SK-N-MC (cell line): ENCODE measurements around the gene RHOT2.

Experiments used
- DNase-seq: peaks from one replicate; pipeline ENCODE4 v3.0.0-alpha.2; 2011; ENCODE audit warnings: low read depth, low spot score
- H3K27ac ChIP-seq: fragments of 200-600 bp; sonication (generic); 2 replicates; pipeline ENCODE4 v1.5.1; 2016; ENCODE audit warnings: mixed run types
- H3K36me3 ChIP-seq: fragments of 200-600 bp; sonication (generic); 2 replicates; pipeline ENCODE4 v1.6.1; 2017; ENCODE audit warnings: antibody characterized with exemption, low read length, mixed read lengths; ENCODE audit not compliant: insufficient read depth
- H3K4me3 ChIP-seq: fragments of 200-600 bp; sonication (generic); 2 replicates; pipeline ENCODE4 v1.5.1; 2016
- H3K9ac ChIP-seq: fragments of 200-600 bp; sonication (generic); 2 replicates; pipeline ENCODE4 v1.8.0; 2017; ENCODE audit warnings: mixed run types, mixed read lengths; ENCODE audit not compliant: insufficient read length
- H3K9me3 ChIP-seq: fragments of 200-600 bp; sonication (generic); 2 replicates; pipeline ENCODE4 v1.6.1; 2017; ENCODE audit warnings: low read depth, mild to moderate bottlenecking, antibody characterized with exemption, low read length, moderate library complexity, mixed read lengths
- EZH2 ChIP-seq: fragments of 200-600 bp; sonication (generic); IDR thresholded peaks from one replicate; pipeline ENCODE4 v1.6.1; 2017; ENCODE audit warnings: antibody characterized with exemption
- FOXP2 ChIP-seq: optimal IDR thresholded peaks from 2 replicates; pipeline ENCODE3; 2011; ENCODE audit warnings: mild to moderate bottlenecking, moderate library complexity; ENCODE audit not compliant: insufficient read depth; ENCODE audit errors: extremely low read length, control extremely low read depth
- POLR2AphosphoS5 ChIP-seq: IDR thresholded peaks from 2 replicates; pipeline ENCODE4 v1.6.1; 2012; ENCODE audit warnings: mild to moderate bottlenecking, low read depth, low read length, borderline replicate concordance

The RHOT2 gene

GRCh38 chr16:670485-671352 lies 2.8 kb downstream of the RHOT2 start:
- no peak overlapping the region for H3K4me3 ChIP-seq
- no peaks in the 10 kb centered on the region for H3K9me3 ChIP-seq
- peaks cover 49% of the 10 kb centered on the region; the same call in 1 of the 2 replicates for H3K36me3 ChIP-seq
- no peak overlapping the region for H3K9ac ChIP-seq
- TF ChIP-seq FOXP2: no peak
- no peak for TF ChIP-seq EZH2
- no peak for TF ChIP-seq POLR2AphosphoS5
- no peak overlapping the region for H3K27ac ChIP-seq
- DNase-seq: no peak

GRCh38 chr16:671353-672131 lies 3.6 kb downstream of the RHOT2 start:
- Histone ChIP-seq H3K9me3 (no peaks in the 10 kb centered on the region), H3K9ac (no peak overlapping the region), H3K4me3 (no peak overlapping the region), H3K27ac (no peak overlapping the region), H3K36me3 (peaks cover 49% of the 10 kb centered on the region; the same call in 1 of the 2 replicates)
- DNase-seq: no peak
- TF ChIP-seq FOXP2 (no peak), POLR2AphosphoS5 (no peak)

GRCh38 chr16:672371-672770 lies 4.4 kb downstream of the RHOT2 start:
- no peak overlapping the region for H3K9ac ChIP-seq
- H3K4me3 ChIP-seq: no peak overlapping the region
- no peaks in the 10 kb centered on the region for H3K9me3 ChIP-seq
- H3K36me3 ChIP-seq: peaks cover 49% of the 10 kb centered on the region; the same call in 1 of the 2 replicates
- DNase-seq: no peak
- no peak overlapping the region for H3K27ac ChIP-seq
- TF ChIP-seq EZH2 (no peak), POLR2AphosphoS5 (no peak), FOXP2 (no peak)

DNA sequence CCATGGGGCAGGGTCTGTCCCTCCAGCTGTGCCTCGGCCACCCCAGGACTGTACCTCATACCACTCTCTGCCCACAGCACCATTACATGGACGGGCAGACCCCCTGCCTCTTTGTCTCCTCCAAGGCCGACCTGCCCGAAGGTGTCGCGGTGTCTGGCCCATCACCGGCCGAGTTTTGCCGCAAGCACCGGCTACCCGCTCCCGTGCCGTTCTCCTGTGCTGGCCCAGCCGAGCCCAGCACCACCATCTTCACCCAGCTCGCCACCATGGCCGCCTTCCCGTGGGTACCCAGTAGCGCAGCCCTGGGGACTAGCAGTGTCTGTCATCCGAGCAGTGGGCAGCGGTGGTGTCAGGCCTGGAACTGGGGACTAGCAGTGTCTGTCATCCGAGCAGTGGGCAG lies 4.9 kb downstream of the RHOT2 start:
- TF ChIP-seq POLR2AphosphoS5: no peak
- no peak for TF ChIP-seq FOXP2
- TF ChIP-seq EZH2: no peak
- no peak overlapping the region for H3K27ac ChIP-seq
- no peaks in the 10 kb centered on the region for H3K9me3 ChIP-seq
- no peak overlapping the region for H3K9ac ChIP-seq
- no peak overlapping the region for H3K4me3 ChIP-seq
- H3K36me3 ChIP-seq: peaks cover 49% of the 10 kb centered on the region; the same call in 1 of the 2 replicates
- DNase-seq: no peak

- DNase-seq: no peak
- no peak overlapping the region for H3K9ac ChIP-seq
- H3K27ac ChIP-seq: 0 out of 2 replicates have a peak overlapping the region, but pooled peaks have one; percentile 8
- H3K36me3 ChIP-seq: peaks cover 49% of the 10 kb centered on the region; the same call in 1 of the 2 replicates
- TF ChIP-seq FOXP2: no peak
- no peak for TF ChIP-seq POLR2AphosphoS5
- TF ChIP-seq EZH2: no peak
- H3K4me3 ChIP-seq: no peak overlapping the region
- H3K9me3 ChIP-seq: no peaks in the 10 kb centered on the region
Observed at GRCh38 chr16:673399-673991, 5.6 kb downstream of the RHOT2 start.

GRCh38 chr16:674214-674881 lies 6.4 kb downstream of the RHOT2 start:
- DNase-seq: no peak
- Histone ChIP-seq H3K9me3 (no peaks in the 10 kb centered on the region), H3K36me3 (peaks cover 46% of the 10 kb centered on the region; the same call in 1 of the 2 replicates), H3K4me3 (no peak overlapping the region), H3K27ac (0 out of 2 replicates have a peak overlapping the region, but pooled peaks have one; percentile 8), H3K9ac (no peak overlapping the region)
- TF ChIP-seq FOXP2 (no peak), POLR2AphosphoS5 (no peak; the same call in 1 of the 2 replicates), EZH2 (no peak)

DNA sequence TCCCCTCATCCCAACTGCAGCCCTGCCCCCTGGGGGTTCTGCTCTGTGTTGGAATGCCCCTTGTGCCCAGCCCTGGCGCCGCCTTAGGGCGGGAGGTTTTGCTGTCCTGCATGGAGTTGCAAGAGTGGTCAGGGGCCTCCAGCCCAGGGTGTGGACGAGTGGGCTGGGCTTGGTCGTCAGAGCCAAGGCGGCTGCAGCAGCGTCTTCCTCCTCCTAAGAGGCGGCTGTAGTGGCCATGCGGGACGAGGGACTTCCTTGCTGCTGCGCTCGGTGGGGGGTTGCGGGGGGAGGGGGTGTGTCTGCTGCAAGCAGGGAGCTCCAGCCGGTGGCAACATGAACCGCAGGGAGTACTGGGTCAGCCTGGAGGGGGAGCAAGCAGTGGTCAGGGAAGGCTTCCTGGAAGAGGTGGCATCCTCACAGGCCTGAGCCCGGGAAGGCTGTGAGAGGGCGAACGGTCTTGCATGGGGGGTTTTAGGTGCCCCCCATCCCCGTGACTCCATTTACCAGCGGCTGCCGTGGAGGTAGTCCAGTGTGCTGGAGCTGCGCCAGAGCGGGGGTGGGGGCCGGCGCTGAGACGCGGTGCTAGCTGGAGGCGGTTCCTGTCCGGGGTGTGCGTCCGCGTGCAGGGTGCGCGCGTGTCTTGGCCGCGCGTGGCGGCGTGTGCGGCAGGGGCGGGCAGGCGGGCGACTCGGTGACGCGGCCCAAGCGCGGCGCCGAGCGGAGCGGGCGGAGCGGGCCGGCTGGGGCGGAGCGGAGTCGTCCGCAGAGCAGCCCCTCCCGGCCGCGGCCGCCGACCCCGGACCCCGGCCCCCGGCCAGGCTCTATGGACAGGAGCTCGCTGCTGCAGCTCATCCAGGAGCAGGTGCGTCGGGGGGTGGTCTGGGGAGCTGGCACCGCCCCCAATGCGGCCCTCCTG lies 7.3 kb downstream of the RHOT2 start, which contains the start of gene RHBDL1:
RHBDL1 (plus strand) TSS at position 704 of the 916 bp plus-strand sequence; CDS start at position 824, 120 bp downstream.
- H3K4me3 ChIP-seq: peak within 1 kb of the TSS; percentile 45; the same call in 1 of the 2 replicates
- no peaks in the 10 kb centered on the region for H3K9me3 ChIP-seq
- H3K36me3 ChIP-seq: peaks cover 37% of the 10 kb centered on the region; the same call in 1 of the 2 replicates
- no peak within 1 kb of the TSS for H3K27ac ChIP-seq
- H3K9ac ChIP-seq: no peak within 1 kb of the TSS
- no peak for TF ChIP-seq FOXP2
- TF ChIP-seq POLR2AphosphoS5: no peak
- TF ChIP-seq EZH2: no peak
- DNase-seq: no peak
